HUES64 (cell line): Measurements from ENCODE around the gene TBC1D20.

Source experiments
- H3K27ac ChIP-seq: 2 replicates; pipeline ENCODE4 v1.7.0; 2013; ENCODE audit warnings: low read depth, low read length, inconsistent platforms
- H3K27me3 ChIP-seq: 2 replicates; pipeline ENCODE4 v1.6.1; 2013; ENCODE audit warnings: mild to moderate bottlenecking, low read length; ENCODE audit not compliant: insufficient read depth
- H3K36me3 ChIP-seq: 2 replicates; pipeline ENCODE4 v1.6.1; 2013; ENCODE audit warnings: mild to moderate bottlenecking, low read length; ENCODE audit not compliant: insufficient read depth
- H3K4me1 ChIP-seq: 2 replicates; pipeline ENCODE4 v1.6.1; 2013; ENCODE audit warnings: mild to moderate bottlenecking, low read length, moderate library complexity; ENCODE audit not compliant: insufficient read depth
- H3K4me3 ChIP-seq: 2 replicates; pipeline ENCODE4 v1.5.1; 2013; ENCODE audit warnings: mild to moderate bottlenecking, low read length, moderate library complexity
- H3K9ac ChIP-seq: 2 replicates; pipeline ENCODE4 v1.6.1; 2013; ENCODE audit warnings: mild to moderate bottlenecking, low read depth, low read length
- H3K9me3 ChIP-seq: 2 replicates; pipeline ENCODE4 v1.6.1; 2013; ENCODE audit warnings: low read depth, low read length; ENCODE audit not compliant: insufficient read depth
- WGBS: fragments of 150-250, 120-280 bp; methylation state at CpG from one replicate; pipeline ENCODE4 v1.1.7; 2013; ENCODE audit warnings: missing lambda C conversion rate; 5-methylcytosine and 5-hydroxymethylcytosine counted together

Gene TBC1D20

DNA sequence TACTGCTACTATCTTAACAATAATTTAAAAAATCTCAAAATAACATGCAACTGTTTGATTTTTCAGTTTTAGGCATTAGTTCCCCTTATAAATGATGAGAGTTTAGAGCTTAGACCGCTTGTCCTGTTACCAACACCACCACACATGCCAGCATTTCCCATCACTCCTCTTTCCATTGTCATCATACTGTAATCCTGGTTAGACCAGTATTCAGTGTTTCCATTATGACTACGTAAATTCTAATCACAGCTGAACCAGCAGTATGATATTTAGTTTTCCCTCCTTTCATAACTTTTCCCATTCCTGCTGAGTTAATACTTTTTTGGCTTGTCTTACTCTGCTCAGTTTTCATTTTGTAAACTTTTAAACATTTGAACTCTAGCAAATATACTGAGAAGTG lies 12.2 kb upstream of the TBC1D20 start:
- Histone ChIP-seq H3K9ac (no peak overlapping the region), H3K4me3 (no peak overlapping the region), H3K27me3 (no peaks in the 10 kb centered on the region), H3K27ac (no peak overlapping the region), H3K4me1 (no peaks in the 10 kb centered on the region), H3K9me3 (peaks cover 21% of the 10 kb centered on the region; the same call in 1 of the 2 replicates), H3K36me3 (peaks cover 38% of the 10 kb centered on the region)
- 99% methylated on average over 2 of the region's 2 CpGs for WGBS

DNA sequence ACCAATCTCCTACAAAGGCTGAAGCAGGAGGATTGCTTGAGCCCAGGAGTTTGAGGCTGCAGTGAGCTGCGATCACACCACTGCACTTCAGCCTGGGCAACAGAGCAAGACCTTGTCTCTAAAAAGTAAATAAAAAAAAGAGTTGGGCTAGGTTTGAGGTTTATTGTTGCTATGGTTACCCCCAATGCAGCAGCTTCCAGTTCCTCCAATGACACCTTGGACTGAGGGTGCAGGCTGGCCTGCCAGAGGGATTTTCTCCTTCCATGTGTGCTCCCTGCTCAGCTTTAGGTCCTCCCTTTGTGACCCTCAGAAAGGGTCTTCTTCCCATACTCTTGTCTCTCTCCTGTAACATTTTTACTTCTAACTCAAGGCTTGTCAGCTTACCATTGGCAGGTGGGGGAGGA lies 10.6 kb upstream of the TBC1D20 start:
- peaks cover 22% of the 10 kb centered on the region for H3K36me3 ChIP-seq
- WGBS: 80% methylated on average over 1 of the region's 1 CpG
- no peaks in the 10 kb centered on the region for H3K27me3 ChIP-seq
- H3K27ac ChIP-seq: no peak overlapping the region
- H3K9ac ChIP-seq: no peak overlapping the region
- H3K9me3 ChIP-seq: peaks cover 27% of the 10 kb centered on the region
- H3K4me3 ChIP-seq: no peak overlapping the region
- H3K4me1 ChIP-seq: no peaks in the 10 kb centered on the region

- Histone ChIP-seq H3K27ac (no peak overlapping the region), H3K4me3 (no peak overlapping the region), H3K36me3 (peaks cover 17% of the 10 kb centered on the region), H3K9ac (no peak overlapping the region), H3K4me1 (no peaks in the 10 kb centered on the region), H3K27me3 (no peaks in the 10 kb centered on the region), H3K9me3 (peaks cover 33% of the 10 kb centered on the region)
- 90% methylated on average over 9 of the region's 9 CpGs for WGBS
These were observed 10.0 kb upstream of the TBC1D20 start for GRCh38 chr20:472137-472846.

GRCh38 chr20:469746-470490 lies 7.6 kb upstream of the TBC1D20 start:
- Histone ChIP-seq H3K27me3 (peaks cover 2% of the 10 kb centered on the region; the same call in 1 of the 2 replicates), H3K27ac (no peak overlapping the region), H3K4me3 (no peak overlapping the region), H3K9ac (no peak overlapping the region), H3K4me1 (no peaks in the 10 kb centered on the region), H3K9me3 (peaks cover 35% of the 10 kb centered on the region), H3K36me3 (peaks cover 11% of the 10 kb centered on the region)
- WGBS: 90% methylated on average over 8 of the region's 8 CpGs

GRCh38 chr20:467755-468154 lies 5.4 kb upstream of the TBC1D20 start:
- Histone ChIP-seq H3K9me3 (peaks cover 26% of the 10 kb centered on the region), H3K27me3 (peaks cover 21% of the 10 kb centered on the region), H3K4me3 (no peak overlapping the region), H3K36me3 (no peaks in the 10 kb centered on the region), H3K27ac (no peak overlapping the region), H3K9ac (no peak overlapping the region), H3K4me1 (peaks cover 2% of the 10 kb centered on the region; the same call in 1 of the 2 replicates)
- 84% methylated on average over 7 of the region's 7 CpGs for WGBS

GRCh38 chr20:461254-462198 lies 807 bp downstream of the TBC1D20 start:
- Histone ChIP-seq H3K27me3 (peaks cover 28% of the 10 kb centered on the region), H3K9ac (peak overlapping the region; percentile 72), H3K9me3 (no peaks in the 10 kb centered on the region), H3K27ac (peak overlapping the region; percentile 51; the same call in 1 of the 2 replicates), H3K4me1 (peaks cover 4% of the 10 kb centered on the region; the same call in 1 of the 2 replicates), H3K4me3 (peak overlapping the region; percentile 85), H3K36me3 (no peaks in the 10 kb centered on the region)
- WGBS: 15% methylated on average over 59 of the region's 60 CpGs

DNA sequence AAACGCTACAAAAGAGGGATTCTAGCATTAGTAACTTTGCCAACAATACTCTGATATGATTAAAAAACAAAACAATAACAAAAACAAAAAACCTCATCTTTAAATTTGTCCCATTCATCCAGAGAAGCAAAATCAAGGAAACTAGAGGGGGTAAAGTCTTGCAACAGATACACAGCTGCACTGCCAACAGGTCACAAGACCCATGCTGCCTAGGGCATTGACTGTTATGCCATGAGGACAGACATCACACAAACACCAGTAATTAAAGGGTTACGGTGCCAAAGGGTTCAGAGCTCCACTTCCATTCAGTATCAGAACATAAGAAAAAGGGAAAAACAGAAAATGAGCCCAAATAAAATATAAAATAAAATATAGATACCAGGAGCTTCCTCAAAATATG lies 1.6 kb downstream of the TBC1D20 start:
- no peak overlapping the region for H3K4me3 ChIP-seq
- H3K4me1 ChIP-seq: peaks cover 4% of the 10 kb centered on the region; the same call in 1 of the 2 replicates
- 100% methylated on average over 1 of the region's 2 CpGs for WGBS
- no peaks in the 10 kb centered on the region for H3K36me3 ChIP-seq
- no peak overlapping the region for H3K27ac ChIP-seq
- H3K9ac ChIP-seq: no peak overlapping the region
- H3K9me3 ChIP-seq: no peaks in the 10 kb centered on the region
- peaks cover 28% of the 10 kb centered on the region for H3K27me3 ChIP-seq

DNA sequence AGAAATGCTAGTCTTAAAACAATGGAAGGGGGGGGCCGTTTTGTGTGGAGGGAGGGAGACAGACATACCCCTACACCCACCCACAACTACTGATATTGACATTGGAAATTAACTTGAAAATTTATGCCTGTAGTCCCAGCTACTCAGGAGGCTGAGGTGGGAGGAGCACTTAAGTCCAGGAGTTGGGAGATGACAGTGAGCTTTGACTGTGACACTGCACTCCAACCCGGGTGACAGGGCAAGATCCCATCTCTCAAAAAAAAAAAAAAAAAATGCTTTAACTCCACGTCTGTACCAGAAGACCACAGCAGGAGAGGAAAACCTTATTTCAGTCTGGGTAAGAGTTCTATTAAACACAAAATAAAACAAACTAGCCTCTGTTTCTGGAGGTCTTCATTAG lies 2.2 kb downstream of the TBC1D20 start:
- Histone ChIP-seq H3K27ac (no peak overlapping the region), H3K9me3 (no peaks in the 10 kb centered on the region), H3K4me1 (peaks cover 4% of the 10 kb centered on the region; the same call in 1 of the 2 replicates), H3K36me3 (no peaks in the 10 kb centered on the region), H3K4me3 (no peak overlapping the region), H3K9ac (no peak overlapping the region), H3K27me3 (peaks cover 28% of the 10 kb centered on the region)
- 63% methylated on average over 1 of the region's 3 CpGs for WGBS

DNA sequence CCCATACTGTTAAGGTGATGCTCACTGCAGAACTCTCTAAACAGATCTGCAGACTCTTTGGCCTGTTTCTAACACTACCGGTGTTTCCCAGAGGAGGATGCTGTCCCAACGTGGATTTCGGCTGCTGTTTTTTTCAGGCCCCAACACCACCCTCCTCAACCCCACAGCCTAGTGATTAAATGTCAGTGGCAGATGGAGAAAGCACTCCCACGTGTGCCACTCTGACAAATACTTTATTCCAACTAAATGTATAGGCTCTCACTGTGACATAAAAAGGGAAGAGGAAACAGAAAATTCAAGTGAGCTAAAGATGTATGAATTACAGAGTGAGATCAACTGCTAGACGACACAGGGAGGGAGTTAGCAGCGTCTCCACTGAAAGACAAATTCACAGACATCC lies 3.6 kb downstream of the TBC1D20 start:
- Histone ChIP-seq H3K9ac (no peak overlapping the region), H3K27me3 (peaks cover 17% of the 10 kb centered on the region), H3K4me1 (peaks cover 4% of the 10 kb centered on the region; the same call in 1 of the 2 replicates), H3K27ac (no peak overlapping the region), H3K9me3 (no peaks in the 10 kb centered on the region), H3K36me3 (no peaks in the 10 kb centered on the region), H3K4me3 (no peak overlapping the region)
- WGBS: 87% methylated on average over 5 of the region's 6 CpGs

DNA sequence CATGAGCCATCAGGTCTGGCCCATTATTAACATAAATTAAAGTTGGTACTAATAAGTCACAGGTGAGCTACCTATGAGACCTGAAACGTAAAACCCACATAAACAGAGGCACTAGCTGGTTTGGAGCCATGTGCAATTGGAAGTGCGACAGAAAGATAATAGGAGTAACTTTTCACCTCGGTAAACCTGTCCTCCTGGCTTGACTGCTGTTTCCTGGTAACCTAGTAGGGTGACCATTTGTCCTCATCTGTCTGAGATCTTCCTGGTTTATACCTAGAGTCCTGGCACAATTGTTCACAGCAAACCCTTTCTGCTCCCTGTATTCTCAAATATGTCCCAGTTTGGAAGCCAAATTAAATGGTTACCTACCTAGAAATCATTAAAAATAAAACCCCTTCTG lies 7.4 kb downstream of the TBC1D20 start:
- Histone ChIP-seq H3K9me3 (no peaks in the 10 kb centered on the region), H3K27me3 (no peaks in the 10 kb centered on the region), H3K4me3 (no peak overlapping the region), H3K4me1 (no peaks in the 10 kb centered on the region), H3K9ac (no peak overlapping the region), H3K36me3 (0 out of 2 replicates have a peak, but pooled peaks cover 3% of the 10 kb centered on the region), H3K27ac (no peak overlapping the region)
- 95% methylated on average over 3 of the region's 3 CpGs for WGBS
